Activated CD4-positive, CD25-positive, alpha-beta regulatory T cell treated with anti-CD3 and anti-CD28 coated beads, Interleukin-2, amount 50 U/mL, for 24 hours (primary cell): ENCODE data around the gene SLC9C2.
"Not testable (repeated sequence)": the region's sequence is repeated elsewhere in the genome, so short reads cannot be mapped to it uniquely, and the experiment has no call there.

Experiments used
- ATAC-seq, 2 donors: fragments of 150-1000 bp; cut with Tn5 transposase; one replicate each; pipeline ENCODE4 v1.10.0; 2021; ENCODE audit warnings: mild to moderate bottlenecking in 1 of 2, moderate library complexity in 1 of 2

SLC9C2 gene

GRCh38 chr1:173520799-173521198, 82.1 kb downstream of the SLC9C2 start:
- ATAC-seq, result no peak

- ATAC-seq, result not testable (repeated sequence)
Measured at GRCh38 chr1:173514503-173514902, 88.4 kb downstream of the SLC9C2 start.

- ATAC-seq, result no peak
Measured at GRCh38 chr1:173509797-173510196, 93.1 kb downstream of the SLC9C2 start.

GRCh38 chr1:173508541-173508940, 94.3 kb downstream of the SLC9C2 start:
- ATAC-seq, result no peak

- ATAC-seq, result no peak
Measured at GRCh38 chr1:173507847-173508209, 95.0 kb downstream of the SLC9C2 start.

GRCh38 chr1:173507205-173507846, 95.5 kb downstream of the SLC9C2 start:
- ATAC-seq, result no peak

GRCh38 chr1:173506437-173506836, 96.4 kb downstream of the SLC9C2 start:
- no peak for ATAC-seq

- no peak for ATAC-seq
Measured at GRCh38 chr1:173505391-173505790, 97.5 kb downstream of the SLC9C2 start.

GRCh38 chr1:173504268-173504667, 98.6 kb downstream of the SLC9C2 start:
- no peak for ATAC-seq

- ATAC-seq, result no peak
Measured at GRCh38 chr1:173503391-173503790, 99.5 kb downstream of the SLC9C2 start.

- no peak for ATAC-seq
Measured at GRCh38 chr1:173502104-173502503, 100.8 kb downstream of the SLC9C2 start.

GRCh38 chr1:173499729-173500128, 103.1 kb downstream of the SLC9C2 start:
- ATAC-seq, result no peak

GRCh38 chr1:173496757-173497320, 106.0 kb downstream of the SLC9C2 start:
- no peak for ATAC-seq

- no peak for ATAC-seq
Measured at GRCh38 chr1:173495609-173496267, 107.1 kb downstream of the SLC9C2 start.

GRCh38 chr1:173493125-173493524, 109.7 kb downstream of the SLC9C2 start:
- ATAC-seq, result not testable (repeated sequence)

GRCh38 chr1:173491508-173491907, 111.4 kb downstream of the SLC9C2 start:
- ATAC-seq, result no peak

- ATAC-seq, result no peak
Measured at GRCh38 chr1:173489929-173490328, 112.9 kb downstream of the SLC9C2 start.

GRCh38 chr1:173489149-173489600, 113.7 kb downstream of the SLC9C2 start:
- ATAC-seq, result no peak

- ATAC-seq, result no peak
Measured at GRCh38 chr1:173488001-173488400, 114.9 kb downstream of the SLC9C2 start.

- no peak for ATAC-seq
Measured at GRCh38 chr1:173485401-173485800, 117.5 kb downstream of the SLC9C2 start.

- ATAC-seq, result no peak
Measured at GRCh38 chr1:173484276-173484675, 118.6 kb downstream of the SLC9C2 start.

- no peak for ATAC-seq
Measured at GRCh38 chr1:173482683-173483082, 120.2 kb downstream of the SLC9C2 start.

GRCh38 chr1:173481195-173481772, 121.6 kb downstream of the SLC9C2 start:
- ATAC-seq, result no peak

GRCh38 chr1:173479649-173480048, 123.2 kb downstream of the SLC9C2 start:
- ATAC-seq, result no peak
